ENCODE results near the gene FPR3.
A peak's percentile ranks its signal among the peaks of the same experiment; 100 is the strongest.
"Not testable (repeated sequence)": the region's sequence is repeated elsewhere in the genome, so short reads cannot be mapped to it uniquely, and the experiment has no call there.

Gene FPR3, protein sequence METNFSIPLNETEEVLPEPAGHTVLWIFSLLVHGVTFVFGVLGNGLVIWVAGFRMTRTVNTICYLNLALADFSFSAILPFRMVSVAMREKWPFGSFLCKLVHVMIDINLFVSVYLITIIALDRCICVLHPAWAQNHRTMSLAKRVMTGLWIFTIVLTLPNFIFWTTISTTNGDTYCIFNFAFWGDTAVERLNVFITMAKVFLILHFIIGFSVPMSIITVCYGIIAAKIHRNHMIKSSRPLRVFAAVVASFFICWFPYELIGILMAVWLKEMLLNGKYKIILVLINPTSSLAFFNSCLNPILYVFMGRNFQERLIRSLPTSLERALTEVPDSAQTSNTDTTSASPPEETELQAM

DNA sequence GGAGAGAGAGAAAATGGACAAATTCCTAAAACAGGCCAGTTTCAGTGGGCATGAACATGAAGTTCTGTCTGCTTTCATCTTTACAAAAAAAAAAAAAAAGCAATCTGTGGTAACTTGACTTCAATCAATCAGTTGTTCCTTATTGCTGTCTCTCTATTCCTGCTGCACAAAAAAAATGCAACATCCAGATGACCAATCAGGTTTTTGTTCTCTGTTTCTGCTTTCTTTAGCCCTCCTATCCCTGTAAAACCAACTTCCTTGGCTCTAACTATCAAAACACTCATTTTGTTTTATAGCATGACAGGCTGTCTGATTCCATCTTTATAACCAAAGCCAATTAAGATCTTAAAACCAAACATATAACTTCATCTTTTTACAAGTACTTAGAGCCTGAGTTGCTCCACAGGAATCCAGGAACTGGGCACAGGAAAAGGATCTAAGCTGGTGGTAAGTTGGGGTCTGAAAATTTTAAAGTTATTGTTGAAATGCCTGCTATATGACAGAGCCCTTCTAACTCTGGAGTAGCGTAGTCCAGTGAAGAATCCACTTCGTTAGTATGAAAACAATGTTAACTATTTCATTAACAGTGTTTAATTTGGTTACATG is at the start of gene FPR3:
TSS of gene FPR3 (plus strand) at position 273 of the 606 bp plus-strand sequence. CDS start 28,592 bp downstream, outside the sequence.
- no peak for DNase-seq (ENCODE audit: low read depth)

DNA sequence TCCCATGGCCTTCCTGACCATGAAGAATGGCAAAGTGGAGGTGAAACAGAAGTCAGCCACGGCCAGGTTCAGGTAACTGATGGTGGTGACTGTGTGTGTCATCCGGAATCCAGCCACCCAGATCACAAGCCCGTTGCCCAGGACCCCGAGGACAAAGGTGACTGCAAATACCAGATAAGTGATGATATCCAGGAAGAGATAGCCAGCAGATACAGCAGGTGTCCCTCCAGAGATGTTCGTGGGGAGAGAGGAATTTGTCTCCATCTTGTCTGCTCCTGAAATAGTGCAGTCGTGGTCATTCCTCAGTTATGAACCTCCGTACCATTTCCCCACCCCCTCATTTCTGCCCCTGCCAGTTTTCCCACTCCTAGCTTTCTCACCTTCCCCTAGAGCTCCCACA is 48.2 kb upstream of the FPR3 start:
- no peak for DNase-seq (ENCODE audit: low read depth)

DNA sequence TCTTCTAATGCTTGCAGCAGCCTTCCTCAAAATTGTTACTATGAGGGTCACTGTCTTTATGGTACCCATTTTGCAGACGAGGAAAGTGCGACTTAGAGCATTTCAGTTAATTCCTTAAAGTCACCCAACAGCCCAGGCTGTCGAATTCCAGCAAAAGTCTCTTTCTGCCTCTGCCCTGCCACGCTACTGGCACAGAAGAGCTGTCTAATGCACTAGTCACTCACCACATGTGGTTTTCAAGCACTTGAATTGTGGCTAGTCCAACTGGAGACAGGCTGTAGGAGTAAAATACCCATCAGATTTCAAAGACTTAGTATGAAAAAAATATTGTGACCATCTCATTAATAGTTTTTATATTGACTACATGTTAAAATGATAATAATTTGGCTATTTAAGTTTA is 45.0 kb upstream of the FPR3 start:
- DNase-seq (ENCODE audit: low read depth), result no peak

DNA sequence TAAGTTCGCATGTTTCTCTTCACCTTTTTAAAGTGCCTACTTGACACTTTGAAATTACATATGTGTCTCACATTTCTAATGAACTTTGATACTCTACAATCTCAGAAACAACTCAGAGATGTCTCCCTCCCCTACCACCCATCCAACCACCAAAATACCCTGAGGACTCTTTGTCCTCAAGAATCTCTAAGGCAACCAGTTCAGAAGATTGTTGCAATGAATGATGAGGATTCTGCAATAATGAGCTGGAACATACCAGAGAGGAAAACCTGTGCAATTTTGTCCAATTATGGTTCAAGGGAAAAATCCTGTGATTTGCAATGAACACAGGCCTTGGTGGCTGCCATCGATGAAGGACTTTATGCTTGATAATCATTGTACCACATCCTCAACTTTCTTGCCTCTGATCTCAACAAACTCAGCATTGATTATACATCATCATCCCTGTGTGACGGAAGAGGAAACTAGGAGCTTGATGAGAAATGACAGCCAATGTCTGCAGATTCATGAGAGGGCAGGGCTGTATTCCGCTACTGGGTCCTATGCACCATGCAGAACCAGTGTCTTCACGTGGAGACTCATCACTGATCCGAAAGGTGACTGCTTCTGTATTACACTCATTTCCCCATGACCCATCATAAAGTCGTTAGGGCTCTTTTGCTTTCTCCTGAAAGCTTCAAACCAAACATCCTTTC is 44.4 kb upstream of the FPR3 start:
- no peak for DNase-seq (ENCODE audit: low read depth)

DNA sequence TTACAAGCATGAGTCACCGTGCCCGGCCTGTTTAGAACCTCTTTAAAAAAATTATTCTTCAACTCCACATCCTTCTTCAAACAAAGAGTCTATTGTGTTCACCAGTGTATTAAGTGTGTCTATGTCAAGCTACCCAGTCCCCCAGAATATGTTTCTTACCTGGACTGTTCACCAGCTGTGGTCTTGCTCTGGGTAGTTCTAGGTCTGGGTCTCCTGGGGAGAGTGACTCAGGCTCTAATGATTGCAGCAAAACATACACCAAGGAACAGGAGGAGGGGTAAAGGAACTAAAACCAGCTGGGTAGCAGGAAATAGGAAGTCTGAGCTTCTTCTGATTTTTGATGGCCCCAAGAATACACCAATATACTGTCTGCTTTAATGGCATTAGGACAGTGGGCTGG is 43.3 kb upstream of the FPR3 start, which contains the start of gene FPR1:
TSS of gene FPR1 (minus strand) at position 224 of the 400 bp plus-strand sequence. CDS start 4,884 bp downstream, outside the sequence.
- no peak for DNase-seq (ENCODE audit: low read depth)

DNA sequence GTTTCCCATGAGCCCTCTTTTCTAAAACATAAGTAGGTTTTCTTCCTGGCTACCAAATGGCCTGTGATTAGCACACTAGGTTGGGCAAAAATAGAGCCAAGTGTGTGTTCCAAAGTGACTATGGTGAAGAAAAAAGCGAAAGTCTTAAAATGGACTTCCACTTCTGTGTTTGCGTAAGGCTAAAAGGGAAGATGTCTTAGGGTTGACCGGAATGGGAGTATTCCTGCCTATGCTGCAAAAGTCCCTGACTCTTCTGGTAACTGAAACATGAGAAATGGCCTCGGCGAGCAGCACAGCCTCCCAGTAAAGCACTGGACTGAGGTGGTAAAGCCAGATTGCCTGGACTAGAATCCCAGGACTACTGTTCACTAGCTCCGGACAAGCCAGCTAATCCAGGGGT is 40.8 kb upstream of the FPR3 start:
- DNase-seq (ENCODE audit: low read depth), result no peak

DNA sequence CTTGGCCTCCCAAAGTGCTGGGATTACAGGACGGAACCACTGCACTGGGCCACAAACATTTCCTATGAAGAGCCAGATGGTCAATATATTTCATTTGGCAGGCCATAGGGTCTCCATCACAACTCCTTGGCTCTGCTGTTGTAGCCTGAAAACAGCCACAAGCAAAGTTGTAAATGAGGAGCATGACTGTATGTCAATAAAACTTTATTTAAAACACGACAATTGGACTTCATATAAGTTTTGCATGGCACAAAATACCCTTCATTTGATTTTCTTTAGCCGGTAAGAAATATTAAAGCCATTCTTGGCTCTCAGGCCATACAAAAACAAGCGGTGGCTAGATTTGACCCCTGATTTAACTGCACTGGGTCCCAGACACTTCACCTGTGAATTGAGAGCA is 40.2 kb upstream of the FPR3 start:
- DNase-seq (ENCODE audit: low read depth), result no peak

DNA sequence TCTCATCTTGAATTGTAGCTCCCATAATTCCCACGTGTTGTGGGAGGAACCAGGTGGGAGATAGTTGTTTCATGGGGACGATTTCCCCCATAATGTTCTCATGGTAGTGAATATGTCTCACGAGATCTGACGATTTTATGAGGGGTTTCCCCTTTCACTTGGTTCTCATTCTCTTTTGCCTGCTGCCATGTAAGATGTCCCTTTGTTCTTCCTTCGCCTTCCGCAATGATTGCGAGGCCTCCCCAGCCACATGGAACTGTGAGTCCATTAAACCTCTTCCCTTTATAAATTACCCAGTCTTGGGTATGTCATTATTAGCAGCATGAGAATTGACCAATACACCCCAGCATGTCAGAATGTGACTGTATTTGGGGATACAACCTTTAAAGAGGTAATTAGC is 39.4 kb upstream of the FPR3 start:
- no peak for DNase-seq (ENCODE audit: low read depth)

DNA sequence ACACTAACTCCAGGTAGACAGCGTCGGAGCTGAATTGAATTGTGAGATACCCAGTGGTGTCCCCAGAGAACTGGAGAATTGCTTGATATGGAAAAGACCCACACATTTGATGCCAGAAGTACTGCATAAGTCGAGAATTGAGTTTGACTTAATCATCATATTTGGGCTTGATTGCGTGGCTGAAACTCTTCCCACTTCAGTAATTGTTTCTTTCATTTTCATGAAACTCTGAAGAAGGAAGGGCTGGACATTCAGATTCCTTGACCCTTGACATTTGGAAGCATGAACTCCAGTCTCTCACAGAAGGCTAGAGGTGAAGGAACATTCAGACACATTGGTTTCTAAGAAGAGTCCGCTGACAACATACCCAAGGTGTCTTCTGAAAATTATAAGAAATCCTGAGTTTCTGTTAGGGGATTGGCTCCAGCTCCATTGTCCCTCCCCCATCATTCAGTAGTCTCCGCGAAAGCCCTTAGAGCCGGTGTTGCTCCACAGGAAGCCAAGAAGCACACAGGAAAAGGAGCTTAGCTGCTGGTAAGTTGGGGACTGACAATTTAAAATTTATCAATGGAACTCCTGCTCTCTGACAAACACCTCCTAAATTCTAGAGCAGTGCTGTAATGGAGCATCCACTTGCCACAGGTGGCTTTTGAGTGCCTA is 34.1 kb upstream of the FPR3 start, which contains the start of gene FPR2:
TSS of gene FPR2 (plus strand) at position 484 of the 660 bp plus-strand sequence. CDS start 7,479 bp downstream, outside the sequence.
- no peak for DNase-seq (ENCODE audit: low read depth)

DNA sequence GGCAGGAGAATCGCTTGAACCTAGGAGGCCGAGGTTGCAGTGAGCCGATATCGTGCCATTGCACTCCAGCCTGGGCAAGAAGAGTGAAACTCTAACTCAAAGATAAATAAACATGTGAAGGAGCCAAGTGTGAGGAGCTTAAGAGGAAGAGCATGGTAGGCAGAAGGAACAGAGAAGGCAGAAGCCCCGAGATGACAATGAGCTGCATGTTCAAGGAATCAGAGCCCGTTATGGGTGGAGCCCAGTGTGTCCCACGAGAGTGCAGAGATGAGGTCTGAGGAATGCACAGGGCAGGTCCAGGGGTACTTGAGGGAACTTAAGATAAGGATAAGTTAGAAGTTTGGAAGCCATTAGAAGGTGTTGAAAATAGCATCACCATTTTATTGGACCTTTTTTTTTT is 33.3 kb upstream of the FPR3 start:
- DNase-seq (ENCODE audit: low read depth), result no peak

DNA sequence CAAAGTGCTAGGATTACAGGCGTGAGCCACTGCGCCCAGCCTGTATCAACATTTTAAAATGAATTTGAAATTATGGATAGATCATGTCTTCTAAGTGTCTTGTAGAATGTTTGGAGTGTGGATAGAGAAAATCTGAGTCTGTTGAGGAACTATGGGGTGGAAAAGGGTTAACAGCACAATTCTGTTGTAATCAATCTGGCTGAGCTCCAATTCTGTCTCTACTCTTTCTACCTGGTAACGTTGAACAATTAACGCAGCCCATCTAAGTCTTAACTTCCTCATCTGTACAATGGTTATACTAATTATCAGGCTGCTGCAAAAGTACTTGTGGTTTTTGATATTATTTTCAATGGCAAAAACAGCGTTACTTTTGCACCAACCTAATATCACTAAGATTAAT is 29.9 kb upstream of the FPR3 start:
- DNase-seq (ENCODE audit: low read depth), result no peak

DNA sequence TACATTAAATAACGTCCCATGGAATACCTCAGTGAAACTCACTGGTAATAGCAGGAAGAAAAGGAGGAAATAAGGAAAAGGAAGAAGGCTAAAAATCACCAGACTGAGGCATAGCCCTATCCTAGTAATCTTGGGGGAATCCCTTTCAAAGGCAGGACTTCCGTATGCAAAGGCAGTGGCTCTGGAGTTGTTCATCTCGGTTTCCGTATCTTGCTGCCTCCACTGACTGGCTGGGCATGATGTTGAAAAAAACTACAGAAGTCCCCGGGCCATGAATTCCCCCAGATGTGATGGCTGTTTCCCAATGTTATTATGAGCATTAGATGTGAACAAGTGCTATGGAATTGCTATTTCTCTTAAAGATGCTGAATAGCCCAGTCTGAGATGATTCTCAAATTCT is 28.5 kb upstream of the FPR3 start:
- no peak for DNase-seq (ENCODE audit: low read depth)

DNA sequence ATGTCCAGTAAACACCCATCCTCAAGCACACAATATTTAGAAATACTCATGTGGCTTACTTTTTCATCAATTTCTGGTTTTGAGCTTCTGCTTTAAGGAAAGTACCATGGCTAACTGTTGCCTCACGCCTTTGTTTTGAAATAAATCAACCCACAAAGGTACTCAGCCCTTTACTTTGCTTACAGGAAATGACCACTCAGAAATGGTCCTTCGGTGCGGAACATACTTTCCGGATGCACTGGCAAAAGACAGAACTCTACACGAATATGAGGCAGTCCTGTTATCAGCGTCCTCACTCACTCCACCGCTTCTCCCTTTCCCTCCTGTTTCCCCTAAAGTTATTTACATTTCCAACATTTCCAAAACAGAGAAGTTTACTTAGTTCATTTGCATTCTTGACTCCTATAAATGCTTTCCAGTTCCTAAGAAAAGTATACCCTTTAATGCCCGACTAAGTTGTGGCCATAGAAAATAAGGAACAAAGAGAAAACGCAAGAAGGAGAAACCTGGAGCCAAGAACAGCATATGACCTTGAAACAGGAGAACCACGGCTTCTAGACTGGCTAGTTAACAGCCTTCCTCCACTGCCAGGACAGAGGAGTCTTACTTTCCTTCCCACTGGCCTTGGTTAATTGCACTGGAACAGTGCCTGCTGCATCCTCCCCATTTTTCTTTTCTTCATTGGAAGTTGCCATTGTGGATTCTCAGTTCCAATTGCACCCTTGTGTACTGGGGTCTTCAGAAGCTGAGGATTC is 23.4 kb upstream of the FPR3 start:
- DNase-seq (ENCODE audit: low read depth), result no peak

DNA sequence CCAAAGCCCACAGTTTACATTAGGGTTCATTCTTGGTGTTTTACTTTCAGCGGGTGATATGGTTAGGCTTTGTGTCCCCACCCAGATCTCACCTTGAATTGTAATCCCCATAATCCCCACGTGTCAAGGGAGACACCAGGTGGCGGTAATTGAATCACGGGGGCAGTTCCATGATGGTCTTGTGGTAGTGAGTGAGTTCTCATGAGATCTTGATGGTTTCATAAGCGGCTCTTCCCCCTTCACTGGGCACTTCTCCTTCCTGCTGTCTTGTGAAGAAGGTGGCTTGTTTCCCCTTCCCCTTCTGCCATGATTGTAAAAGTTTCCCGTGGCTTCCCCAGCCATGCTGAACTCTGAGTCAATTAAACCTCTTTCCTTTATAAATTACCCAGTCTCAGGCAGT is 22.0 kb upstream of the FPR3 start:
- no peak for DNase-seq (ENCODE audit: low read depth)

DNA sequence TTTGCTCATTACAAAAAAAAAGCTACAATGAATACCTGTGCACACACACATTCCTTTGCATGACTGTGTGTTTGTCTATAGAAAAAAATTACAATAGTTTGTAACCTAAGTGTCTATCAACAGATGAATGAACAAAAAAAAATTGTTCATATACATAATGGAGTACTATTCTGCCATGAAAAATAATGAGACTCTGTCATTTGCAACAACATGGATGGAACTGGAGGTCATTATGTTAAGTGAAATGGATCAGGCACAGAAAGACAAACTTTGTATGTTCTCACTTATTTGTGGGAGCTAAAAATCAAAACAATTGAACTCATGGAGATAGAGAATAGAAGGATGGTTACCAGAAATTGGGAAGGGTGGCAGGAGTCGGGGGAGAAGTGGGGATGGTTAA is 18.4 kb upstream of the FPR3 start:
- DNase-seq (ENCODE audit: low read depth), result not testable (repeated sequence)

DNA sequence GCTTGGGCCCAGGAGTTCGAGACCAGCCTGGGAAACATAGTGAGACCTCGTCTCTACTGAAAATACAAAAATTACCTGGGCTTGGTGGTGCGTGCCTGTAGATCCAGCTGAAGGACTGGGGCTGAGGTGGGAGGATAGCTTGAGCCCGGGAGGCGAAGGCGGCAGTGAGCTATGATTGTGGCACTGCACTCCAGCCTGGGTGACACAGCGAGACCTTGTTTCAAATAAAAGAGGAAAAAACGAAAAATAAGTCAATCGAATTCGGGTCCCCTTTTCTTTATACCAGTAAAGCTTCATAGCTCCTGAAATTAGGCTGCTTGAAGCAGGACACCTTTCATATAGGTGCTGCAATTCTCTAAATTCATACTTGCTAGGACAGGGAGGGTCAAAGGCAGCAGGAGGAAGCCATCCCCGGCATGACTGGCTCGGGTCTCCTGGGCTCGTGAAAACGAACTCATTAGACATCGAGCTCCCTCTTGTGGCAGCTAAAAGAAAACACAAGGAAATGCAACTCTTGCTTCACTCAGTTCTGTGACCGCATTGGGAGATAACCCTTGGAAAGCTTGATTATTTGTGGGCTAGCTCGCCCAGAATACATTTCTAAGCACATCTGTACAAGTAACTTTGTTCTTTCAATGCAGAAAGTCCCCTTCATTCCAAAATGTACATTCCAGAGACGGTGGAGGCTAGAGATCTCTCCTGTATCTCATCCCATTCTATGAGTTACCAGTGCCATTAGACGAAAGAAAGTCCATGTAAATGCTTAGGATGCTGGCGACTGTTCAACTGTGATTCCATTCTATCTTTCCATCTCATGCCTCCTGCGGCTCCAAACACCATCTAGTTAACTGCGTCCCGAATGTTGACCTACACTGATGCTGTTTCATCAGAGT is 17.1 kb upstream of the FPR3 start:
- peak; percentile 29 for DNase-seq (ENCODE audit: low read depth)

DNA sequence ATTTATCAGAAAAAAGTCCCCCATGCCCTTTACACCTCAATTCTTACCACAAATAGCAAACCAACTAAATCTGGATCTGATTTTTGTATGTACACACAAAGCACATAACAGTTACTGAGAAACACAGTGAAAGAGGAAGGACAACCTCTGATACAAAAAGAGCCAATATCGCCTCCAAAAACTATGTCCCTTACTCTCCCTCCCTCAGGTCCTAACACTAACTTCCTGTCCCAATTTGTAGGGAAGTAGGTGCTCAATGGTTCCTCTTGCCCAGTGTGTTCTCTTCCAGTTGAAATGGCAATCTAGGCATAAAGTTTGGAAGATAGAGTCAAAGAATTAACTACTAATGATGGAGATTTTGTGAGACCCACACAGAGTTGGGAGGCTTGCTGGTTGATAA is 15.8 kb upstream of the FPR3 start:
- DNase-seq (ENCODE audit: low read depth), result no peak

DNA sequence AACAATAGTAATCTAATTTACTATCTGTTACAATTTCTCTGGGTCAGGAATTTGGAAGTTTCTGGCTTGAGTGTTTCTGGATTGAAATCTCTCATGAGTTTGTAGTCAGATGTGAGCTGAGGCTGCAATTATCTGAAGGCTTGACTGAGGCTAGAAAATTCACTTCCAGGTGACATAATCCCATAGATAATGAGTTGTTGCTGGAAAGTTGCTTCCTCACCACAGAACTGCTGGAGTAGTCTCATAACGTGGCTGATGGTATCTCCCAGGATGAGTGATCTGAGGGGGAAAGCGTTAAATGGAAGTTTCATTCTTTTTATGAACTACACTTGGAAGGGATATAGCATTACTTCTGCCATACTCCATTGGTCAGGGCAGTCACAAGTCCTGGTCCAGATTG is 15.3 kb upstream of the FPR3 start:
- no peak for DNase-seq (ENCODE audit: low read depth)

DNA sequence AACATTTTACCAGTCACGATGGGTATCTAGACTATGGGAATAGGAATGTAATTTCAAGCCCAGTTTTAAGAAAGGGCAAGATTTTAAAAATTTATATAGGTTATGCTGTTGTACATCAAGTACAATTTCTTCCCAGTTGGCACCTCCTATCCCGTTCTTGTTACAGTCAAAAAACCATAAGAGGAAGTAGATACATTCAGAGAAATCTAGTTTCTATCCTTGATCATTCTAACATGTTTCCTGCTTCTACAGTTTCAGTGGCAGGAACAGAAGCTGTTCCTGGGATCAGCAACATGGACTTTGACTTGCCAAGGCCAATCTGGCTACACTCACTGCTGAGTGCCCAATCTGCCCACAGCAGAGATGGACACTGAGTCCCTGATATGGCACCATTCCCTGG is 14.7 kb upstream of the FPR3 start:
- no peak for DNase-seq (ENCODE audit: low read depth)

DNA sequence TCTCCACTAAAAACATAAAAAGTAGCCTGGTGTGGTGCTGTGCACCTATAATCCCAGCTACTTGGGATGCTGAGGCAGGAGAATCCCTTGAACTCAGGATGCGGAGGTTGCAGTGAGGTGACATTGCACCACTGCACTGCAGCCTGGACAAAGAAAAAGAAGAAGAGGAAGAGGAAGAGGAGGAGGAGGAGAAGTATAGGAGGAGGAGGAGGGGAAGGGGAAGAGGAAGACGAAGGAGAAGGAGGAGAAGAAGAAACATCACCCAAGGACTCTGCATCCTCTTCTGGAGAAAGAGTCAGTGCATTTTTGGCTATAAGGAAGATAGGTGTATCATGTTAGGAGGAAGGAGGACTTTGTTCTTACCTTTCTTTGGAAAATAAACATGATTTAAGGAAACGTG is 13.0 kb upstream of the FPR3 start:
- no peak for DNase-seq (ENCODE audit: low read depth)

DNA sequence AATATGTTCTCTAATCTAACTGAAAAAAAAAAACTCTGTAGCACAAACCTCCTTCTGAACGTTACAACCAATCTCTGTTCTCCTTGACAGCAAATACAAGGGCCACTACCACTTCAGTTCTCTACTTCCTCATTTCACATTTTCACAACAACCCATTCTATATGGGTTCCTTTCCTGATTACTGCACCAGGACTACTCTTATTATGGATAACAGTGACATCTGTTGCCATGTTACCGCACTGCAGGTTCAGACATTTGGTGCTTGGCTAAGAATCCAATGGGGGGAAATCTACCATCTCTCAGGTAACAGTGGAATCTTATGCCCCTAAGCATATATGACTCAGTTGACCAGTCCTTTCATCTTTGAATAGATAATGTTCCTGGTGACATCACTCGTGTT is 11.6 kb upstream of the FPR3 start:
- no peak for DNase-seq (ENCODE audit: low read depth)

All from stimulated activated CD4-positive, alpha-beta T cell treated with anti-CD3 and anti-CD28 coated beads, Interleukin-2, amount 100 ng/mL, for 4 hours (primary cell).